ENCODE measurements around the gene PRKCH.

DNA sequence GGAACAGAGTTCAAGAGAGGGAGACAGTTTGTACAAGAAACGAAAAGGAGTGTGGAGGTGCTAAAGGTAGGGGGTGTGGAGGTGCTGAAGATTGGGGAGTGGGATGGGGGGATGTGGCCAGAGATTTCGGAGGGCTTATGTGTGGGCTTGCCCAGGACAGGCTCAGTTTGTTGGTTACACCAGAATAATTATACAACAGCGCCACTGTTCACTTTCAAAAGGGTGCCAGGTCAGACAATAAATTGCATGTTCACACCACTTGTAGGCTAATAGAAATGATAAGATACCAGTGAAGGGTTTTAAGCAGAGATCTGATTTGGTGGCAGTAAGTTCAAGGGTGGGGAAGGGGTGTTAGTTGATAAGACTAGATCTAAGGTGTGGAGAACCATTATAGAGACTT, 75.3 kb downstream of the PRKCH start:
- TF ChIP-seq, protein P1, sequence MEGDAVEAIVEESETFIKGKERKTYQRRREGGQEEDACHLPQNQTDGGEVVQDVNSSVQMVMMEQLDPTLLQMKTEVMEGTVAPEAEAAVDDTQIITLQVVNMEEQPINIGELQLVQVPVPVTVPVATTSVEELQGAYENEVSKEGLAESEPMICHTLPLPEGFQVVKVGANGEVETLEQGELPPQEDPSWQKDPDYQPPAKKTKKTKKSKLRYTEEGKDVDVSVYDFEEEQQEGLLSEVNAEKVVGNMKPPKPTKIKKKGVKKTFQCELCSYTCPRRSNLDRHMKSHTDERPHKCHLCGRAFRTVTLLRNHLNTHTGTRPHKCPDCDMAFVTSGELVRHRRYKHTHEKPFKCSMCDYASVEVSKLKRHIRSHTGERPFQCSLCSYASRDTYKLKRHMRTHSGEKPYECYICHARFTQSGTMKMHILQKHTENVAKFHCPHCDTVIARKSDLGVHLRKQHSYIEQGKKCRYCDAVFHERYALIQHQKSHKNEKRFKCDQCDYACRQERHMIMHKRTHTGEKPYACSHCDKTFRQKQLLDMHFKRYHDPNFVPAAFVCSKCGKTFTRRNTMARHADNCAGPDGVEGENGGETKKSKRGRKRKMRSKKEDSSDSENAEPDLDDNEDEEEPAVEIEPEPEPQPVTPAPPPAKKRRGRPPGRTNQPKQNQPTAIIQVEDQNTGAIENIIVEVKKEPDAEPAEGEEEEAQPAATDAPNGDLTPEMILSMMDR (IDR thresholded peaks at IDR 0.05) = no peak
- no peak for TF ChIP-seq POLR2A (IDR thresholded peaks at IDR 0.05)

Measured in body of pancreas (tissue), 4 donors.